GM06990 (cell line): ENCODE results near the gene NCAM2.

Source experiments
- DNase-seq: peaks from one replicate; pipeline ENCODE4 v3.0.0-alpha.2; 2011; ENCODE audit not compliant: insufficient read length; ENCODE audit errors: extremely low read depth
- H3K27me3 ChIP-seq: replicated peaks from 2 replicates; pipeline ENCODE4 v1.6.0; 2011; ENCODE audit warnings: low read length; ENCODE audit not compliant: control insufficient read depth, insufficient read depth
- H3K36me3 ChIP-seq: 2 replicates; pipeline ENCODE4 v1.5.1; 2011; ENCODE audit warnings: low read length; ENCODE audit not compliant: control insufficient read depth, insufficient read depth
- H3K4me3 ChIP-seq: replicated peaks from 2 replicates; pipeline ENCODE4 v1.5.1; 2011; ENCODE audit warnings: low read depth, mild to moderate bottlenecking, control low read depth, low read length
- TF ChIP-seq, protein P1 (sequence below): IDR thresholded peaks from 2 replicates; pipeline ENCODE4 v1.5.1; 2011; ENCODE audit warnings: low read length, control low read depth, mild to moderate bottlenecking, inconsistent platforms; ENCODE audit not compliant: insufficient read depth, poor library complexity, severe bottlenecking

The NCAM2 gene

GRCh38 chr21:21301013-21301412 is 302.8 kb downstream of the NCAM2 start:
- TF ChIP-seq, protein P1, sequence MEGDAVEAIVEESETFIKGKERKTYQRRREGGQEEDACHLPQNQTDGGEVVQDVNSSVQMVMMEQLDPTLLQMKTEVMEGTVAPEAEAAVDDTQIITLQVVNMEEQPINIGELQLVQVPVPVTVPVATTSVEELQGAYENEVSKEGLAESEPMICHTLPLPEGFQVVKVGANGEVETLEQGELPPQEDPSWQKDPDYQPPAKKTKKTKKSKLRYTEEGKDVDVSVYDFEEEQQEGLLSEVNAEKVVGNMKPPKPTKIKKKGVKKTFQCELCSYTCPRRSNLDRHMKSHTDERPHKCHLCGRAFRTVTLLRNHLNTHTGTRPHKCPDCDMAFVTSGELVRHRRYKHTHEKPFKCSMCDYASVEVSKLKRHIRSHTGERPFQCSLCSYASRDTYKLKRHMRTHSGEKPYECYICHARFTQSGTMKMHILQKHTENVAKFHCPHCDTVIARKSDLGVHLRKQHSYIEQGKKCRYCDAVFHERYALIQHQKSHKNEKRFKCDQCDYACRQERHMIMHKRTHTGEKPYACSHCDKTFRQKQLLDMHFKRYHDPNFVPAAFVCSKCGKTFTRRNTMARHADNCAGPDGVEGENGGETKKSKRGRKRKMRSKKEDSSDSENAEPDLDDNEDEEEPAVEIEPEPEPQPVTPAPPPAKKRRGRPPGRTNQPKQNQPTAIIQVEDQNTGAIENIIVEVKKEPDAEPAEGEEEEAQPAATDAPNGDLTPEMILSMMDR = no peak
- Histone ChIP-seq H3K36me3 (no peaks in the 10 kb centered on the region), H3K4me3 (no peak overlapping the region), H3K27me3 (no peaks in the 10 kb centered on the region)
- no peak for DNase-seq

GRCh38 chr21:21309510-21309909 is 311.3 kb downstream of the NCAM2 start:
- Histone ChIP-seq H3K4me3 (no peak overlapping the region), H3K36me3 (no peaks in the 10 kb centered on the region), H3K27me3 (no peaks in the 10 kb centered on the region)
- DNase-seq = no peak
- TF ChIP-seq, protein P1 = no peak

GRCh38 chr21:21324297-21324696 is 326.1 kb downstream of the NCAM2 start:
- DNase-seq = no peak
- Histone ChIP-seq H3K36me3 (no peaks in the 10 kb centered on the region), H3K27me3 (no peaks in the 10 kb centered on the region), H3K4me3 (no peak overlapping the region)
- TF ChIP-seq, protein P1 = no peak

DNA sequence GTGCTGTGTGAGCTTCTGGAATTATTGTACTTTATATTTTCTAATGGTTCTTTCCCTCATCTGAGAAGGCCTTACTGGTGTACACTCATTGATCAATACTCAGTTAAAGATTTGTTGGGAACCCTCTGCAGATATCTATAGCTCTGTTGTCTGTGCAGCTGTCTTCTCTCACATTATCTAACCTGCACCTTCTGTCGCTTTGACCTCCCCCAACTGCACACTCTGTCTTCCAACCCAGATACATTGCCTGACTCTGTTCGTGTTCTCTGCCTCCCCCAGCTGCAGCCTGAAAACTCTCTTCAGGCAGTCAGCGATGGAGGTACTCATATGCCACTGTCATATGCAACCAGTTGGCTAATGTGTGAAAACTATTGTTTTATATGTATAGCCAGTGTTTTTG is 334.3 kb downstream of the NCAM2 start:
- DNase-seq = no peak
- no peak overlapping the region for H3K4me3 ChIP-seq
- H3K36me3 ChIP-seq = no peaks in the 10 kb centered on the region
- TF ChIP-seq, protein P1 = no peak
- no peaks in the 10 kb centered on the region for H3K27me3 ChIP-seq

- Histone ChIP-seq H3K27me3 (no peaks in the 10 kb centered on the region), H3K4me3 (no peak overlapping the region), H3K36me3 (no peaks in the 10 kb centered on the region)
- no peak for DNase-seq
- TF ChIP-seq, protein P1 = no peak
Measured at GRCh38 chr21:21341041-21341440, 342.8 kb downstream of the NCAM2 start.

- no peak overlapping the region for H3K4me3 ChIP-seq
- DNase-seq = no peak
- TF ChIP-seq, protein P1 = no peak
- no peaks in the 10 kb centered on the region for H3K36me3 ChIP-seq
- H3K27me3 ChIP-seq = no peaks in the 10 kb centered on the region
Measured at GRCh38 chr21:21345296-21345695, 347.1 kb downstream of the NCAM2 start.
